Common myeloid progenitor, CD34-positive (primary cell): ENCODE results near the gene PTMS.
A peak's percentile ranks its signal among the peaks of the same experiment; 100 is the strongest.

Experiments used
- CTCF ChIA-PET: fragments of 350-600 bp; sonication (Branson Sonifier 250); formaldehyde crosslinking; loops from one replicate; lab custom pipeline; 2021; ENCODE audit warnings: antibody characterized with exemption; lab: Charles Lee
- POLR2A ChIA-PET: fragments of 350-600 bp; sonication (Branson Sonifier 250); formaldehyde crosslinking; loops from one replicate; lab custom pipeline; 2021; ENCODE audit warnings: antibody characterized with exemption; lab: Charles Lee
- DNase-seq, 3 donors: peaks; one replicate each; pipeline versions ENCODE4 v3.0.0 to v3.0.0-alpha.2; 2013
- H3K27ac ChIP-seq, 2 experiments: 1 replicate in 1 of 2; 2 replicates in 1 of 2; pipeline ENCODE4 v1.7.0; 2013; ENCODE audit warnings: inconsistent platforms in 2 of 2, low read length in 2 of 2, mild to moderate bottlenecking in 2 of 2, low read depth in 1 of 2, moderate library complexity in 1 of 2; ENCODE audit not compliant: severe bottlenecking in 2 of 2, insufficient read depth in 1 of 2, poor library complexity in 1 of 2
- H3K27me3 ChIP-seq, 5 experiments: replicated peaks in 2 of 5; 1 replicate in 3 of 5; 2 replicates in 2 of 5; pipeline versions ENCODE4 v1.6.1 to v1.7.0; 2013; ENCODE audit warnings: low read length in 4 of 5, mild to moderate bottlenecking in 2 of 5, moderate library complexity in 2 of 5, inconsistent platforms in 1 of 5; ENCODE audit not compliant: insufficient read depth in 5 of 5, control insufficient read depth in 4 of 5
- H3K36me3 ChIP-seq, 4 experiments: 1 replicate in 2 of 4; 2 replicates in 2 of 4; pipeline versions ENCODE4 v1.6.1 to v1.7.0; 2013; ENCODE audit warnings: low read length in 3 of 4, control low read depth in 1 of 4, mild to moderate bottlenecking in 1 of 4; ENCODE audit not compliant: control insufficient read depth in 4 of 4, insufficient read depth in 4 of 4
- H3K4me1 ChIP-seq, 4 experiments: 1 replicate in 3 of 4; 2 replicates in 1 of 4; pipeline versions ENCODE4 v1.6.1 to v1.7.1; 2013; ENCODE audit warnings: low read length in 3 of 4, mild to moderate bottlenecking in 3 of 4, control low read depth in 1 of 4, inconsistent platforms in 1 of 4, moderate library complexity in 1 of 4; ENCODE audit not compliant: control insufficient read depth in 4 of 4, insufficient read depth in 4 of 4; ENCODE audit errors: control extremely low read depth in 1 of 4
- H3K4me3 ChIP-seq, 7 experiments: 1 replicate in 4 of 7; 2 replicates in 3 of 7; pipeline versions ENCODE4 v1.5.1 to v1.7.0; 2013; ENCODE audit warnings: mild to moderate bottlenecking in 7 of 7, low read length in 6 of 7, moderate library complexity in 6 of 7, inconsistent platforms in 2 of 7, low read depth in 2 of 7, control low read depth in 1 of 7; ENCODE audit not compliant: insufficient read depth in 4 of 7, control insufficient read depth in 1 of 7; ENCODE audit errors: extremely low read depth in 1 of 7
- H3K9me3 ChIP-seq, 5 experiments: 1 replicate in 4 of 5; 2 replicates in 1 of 5; pipeline versions ENCODE4 v1.6.1 to v1.7.1; 2013; ENCODE audit warnings: low read length in 4 of 5, mild to moderate bottlenecking in 2 of 5, inconsistent platforms in 1 of 5, low read depth in 1 of 5, moderate library complexity in 1 of 5; ENCODE audit not compliant: control insufficient read depth in 4 of 5, insufficient read depth in 2 of 5; ENCODE audit errors: control extremely low read depth in 1 of 5
- WGBS: methylation state at CpG from one replicate; pipeline ENCODE4 v1.1.5; 2013; ENCODE audit not compliant: insufficient coverage; 5-methylcytosine and 5-hydroxymethylcytosine counted together

PTMS gene

DNA sequence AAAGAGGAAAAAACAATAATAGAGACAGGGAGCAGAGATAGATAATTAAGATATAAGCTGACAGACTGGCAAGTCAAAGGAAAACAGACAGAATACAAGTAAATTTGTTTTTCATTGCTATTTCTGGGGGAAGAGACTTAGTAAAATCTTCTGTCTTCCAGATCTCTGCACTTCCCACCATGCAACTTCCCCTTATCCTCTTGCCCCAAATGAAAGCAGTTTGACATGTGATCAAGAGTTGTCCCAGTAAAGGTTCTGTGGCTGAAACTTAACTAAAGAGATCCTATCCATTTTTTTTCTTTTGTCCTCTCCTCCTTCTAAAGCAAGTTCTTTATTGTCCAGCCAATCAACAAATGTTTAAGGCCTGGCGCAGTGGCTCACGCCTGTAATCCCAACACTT lies 11.8 kb upstream of the PTMS start:
- H3K4me3 ChIP-seq: no peak overlapping the region
- no peaks in the 10 kb centered on the region for H3K27me3 ChIP-seq
- CTCF ChIA-PET: interaction anchor here (0.6 to 10.5 kb wide), 27 partner anchors 8 to 353 kb away, joined by 3 to 237 read pairs (median 8); partner anchors contain the start of genes COPS7A, GPR162, LAG3 and P3H3
- H3K4me1 ChIP-seq: peaks cover 7 to 25% (median 24%) of the 10 kb centered on the region in 4 experiments
- 100% methylated on average over 1 of the region's 2 CpGs for WGBS
- H3K27ac ChIP-seq: peak overlapping the region in 1 of 2 experiments; percentile 19
- no peak for DNase-seq
- POLR2A ChIA-PET: interaction anchor here (1.5 to 2.0 kb wide), 3 partner anchors 24 to 97 kb away, joined by 4 to 10 read pairs (median 8); partner anchors contain the start of genes CDCA3, COPS7A and USP5
- no peaks in the 10 kb centered on the region for H3K9me3 ChIP-seq
- peaks cover 3 to 25% (median 19%) of the 10 kb centered on the region in 4 experiments for H3K36me3 ChIP-seq

DNA sequence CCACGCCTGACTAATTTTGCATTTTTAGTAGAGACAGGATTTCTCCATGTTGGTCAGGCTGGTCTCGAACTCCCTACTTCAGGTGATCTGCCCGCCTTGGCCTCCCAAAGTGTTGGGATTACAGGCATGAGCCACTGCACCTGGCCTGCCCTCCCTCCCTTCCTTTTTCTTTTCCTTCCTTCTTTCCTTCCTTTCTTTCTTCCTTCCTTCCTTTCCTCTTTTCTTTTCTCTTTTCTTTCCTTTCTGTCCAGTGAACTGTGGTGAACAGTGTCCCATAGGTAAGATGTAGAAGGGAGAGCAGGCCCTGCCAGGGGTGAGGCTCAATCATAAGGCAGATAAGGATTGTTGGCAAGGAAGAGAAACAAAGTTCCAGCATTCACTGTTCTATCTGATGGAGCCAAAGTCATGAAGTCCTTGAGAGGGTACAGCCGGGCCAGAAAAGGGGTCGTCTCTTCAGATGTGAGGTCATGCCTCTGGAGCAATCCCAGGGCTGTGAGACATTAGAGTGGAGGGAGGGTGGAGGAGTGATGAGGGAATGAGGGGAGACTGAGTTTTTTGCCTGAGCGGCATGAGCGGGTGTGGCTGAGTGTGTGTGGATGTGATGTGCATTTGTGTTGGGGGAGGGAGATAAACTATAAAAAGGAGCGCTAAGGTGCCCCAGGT lies 9.0 kb upstream of the PTMS start:
- POLR2A ChIA-PET: interaction anchor here (0.7 kb wide), 1 partner anchor 60 kb away, joined by 5 read pairs; no protein-coding TSS in a partner anchor

GRCh38 chr12:6758506-6759095 lies 7.6 kb upstream of the PTMS start:
- CTCF ChIA-PET: interaction anchor here (0.7 to 10.5 kb wide), 6 partner anchors 14 to 77 kb away, joined by 3 to 237 read pairs (median 4); partner anchors contain the start of genes LAG3 and PTMS

More for the DNA sequence above, 9.0 kb upstream of the PTMS start:
- 100% methylated on average over 6 of the region's 8 CpGs for WGBS
- H3K36me3 ChIP-seq: no peaks in the 10 kb centered on the region
- H3K4me1 ChIP-seq: peaks cover 7 to 18% (median 16%) of the 10 kb centered on the region in 4 experiments
- no peaks in the 10 kb centered on the region for H3K9me3 ChIP-seq
- no peak overlapping the region for H3K27ac ChIP-seq
- no peak for DNase-seq
- H3K27me3 ChIP-seq: no peaks in the 10 kb centered on the region
- CTCF ChIA-PET: interaction anchor here (1.6 to 10.5 kb wide), 2 partner anchors 15 to 78 kb away, joined by 5 to 237 read pairs; partner anchors contain the start of genes LAG3 and PTMS
- no peak overlapping the region for H3K4me3 ChIP-seq

GRCh38 chr12:6759741-6760140 lies 6.4 kb upstream of the PTMS start:
- POLR2A ChIA-PET: no interaction called here

More at GRCh38 chr12:6758506-6759095, 7.6 kb upstream of the PTMS start:
- WGBS: 88% methylated on average over 9 of the region's 9 CpGs
- H3K9me3 ChIP-seq: no peaks in the 10 kb centered on the region
- H3K4me1 ChIP-seq: peaks cover 7 to 10% (median 9%) of the 10 kb centered on the region in 4 experiments
- no peak for DNase-seq
- no peaks in the 10 kb centered on the region for H3K27me3 ChIP-seq
- no peak overlapping the region for H3K4me3 ChIP-seq
- POLR2A ChIA-PET: no interaction called here
- no peak overlapping the region for H3K27ac ChIP-seq
- no peaks in the 10 kb centered on the region for H3K36me3 ChIP-seq

GRCh38 chr12:6763380-6763779 lies 2.8 kb upstream of the PTMS start:
- WGBS: no CpG with 5 or more reads among the region's 4 CpGs
- ChIA-PET CTCF (interaction anchor here (1.1 to 2.0 kb wide), 4 partner anchors 8 to 59 kb away, joined by 4 read pairs; partner anchors contain the start of genes GPR162 and MLF2), POLR2A (interaction anchor here (1.1 kb wide), 1 partner anchor 11 kb away, joined by 3 read pairs; the partner anchor contains the start of gene MLF2)
- no peaks in the 10 kb centered on the region for H3K9me3 ChIP-seq
- peaks cover 8 to 36% (median 26%) of the 10 kb centered on the region in 4 experiments for H3K4me1 ChIP-seq
- H3K36me3 ChIP-seq: no peaks in the 10 kb centered on the region
- DNase-seq: no peak
- no peak overlapping the region for H3K4me3 ChIP-seq
- no peak overlapping the region for H3K27ac ChIP-seq
- H3K27me3 ChIP-seq: peaks cover 0 to 16% (median 0%) of the 10 kb centered on the region in 5 experiments

More at GRCh38 chr12:6759741-6760140, 6.4 kb upstream of the PTMS start:
- WGBS: 100% methylated on average over 5 of the region's 5 CpGs
- Histone ChIP-seq H3K27me3 (no peaks in the 10 kb centered on the region), H3K4me1 (peaks cover 0 to 14% (median 7%) of the 10 kb centered on the region in 4 experiments), H3K27ac (no peak overlapping the region), H3K36me3 (no peaks in the 10 kb centered on the region), H3K4me3 (no peak overlapping the region), H3K9me3 (no peaks in the 10 kb centered on the region)
- CTCF ChIA-PET: interaction anchor here (0.6 to 10.5 kb wide), 12 partner anchors 12 to 221 kb away, joined by 3 to 237 read pairs (median 3); partner anchors contain the start of genes CD4, GPR162, LAG3 and PTMS
- DNase-seq: no peak

DNA sequence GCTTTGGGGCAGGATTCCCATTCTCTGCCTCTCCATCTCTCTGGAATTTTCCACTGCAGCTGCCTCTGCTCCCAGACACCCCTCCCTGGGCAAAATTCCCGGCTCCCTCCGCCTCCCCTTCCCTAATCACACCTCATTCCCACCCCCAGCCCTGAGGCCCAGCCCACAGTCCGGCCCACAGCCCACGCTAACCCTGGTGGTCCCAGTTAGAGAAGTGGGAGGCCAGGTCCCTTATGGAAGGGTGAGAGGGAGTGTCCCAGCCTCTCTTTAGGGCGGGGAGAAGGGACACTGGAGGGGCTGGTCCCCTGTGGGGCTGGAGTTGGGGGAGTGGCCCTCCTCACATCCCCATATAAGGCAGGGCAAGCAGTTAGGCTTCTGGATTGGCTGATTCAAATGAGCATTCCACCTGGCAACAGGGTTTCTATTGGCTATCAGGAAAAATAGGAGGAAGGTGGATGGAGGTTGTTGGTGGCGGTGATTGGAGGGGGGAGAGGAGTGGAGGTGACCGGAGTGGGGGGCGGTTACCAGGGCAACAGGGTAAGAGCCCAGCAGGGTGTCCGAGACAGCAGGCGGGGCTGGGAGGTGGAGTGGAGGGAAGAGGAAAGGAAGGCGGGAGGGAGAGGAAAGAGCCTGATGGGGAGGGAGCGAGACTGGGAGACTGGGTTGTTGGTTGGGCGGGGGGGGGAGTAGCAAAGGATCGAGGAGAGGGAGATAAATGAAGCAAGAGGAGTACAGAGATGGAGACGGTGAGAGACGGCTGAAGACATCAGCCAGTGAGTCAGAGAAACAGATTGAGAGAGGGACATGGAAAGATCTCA lies 1.9 kb upstream of the PTMS start:
- peak overlapping the region in 1 of 2 experiments; percentile 64 for H3K27ac ChIP-seq
- peak; percentile 92 to 96 (median 95) for DNase-seq
- peaks cover 0 to 16% (median 0%) of the 10 kb centered on the region in 5 experiments for H3K27me3 ChIP-seq
- H3K4me3 ChIP-seq: peak overlapping the region in 5 of 7 experiments; percentile 10 to 71 (median 48)
- ChIA-PET CTCF (interaction anchor here (1.1 to 15.2 kb wide), 5 partner anchors 8 to 58 kb away, joined by 4 to 237 read pairs (median 4); partner anchors contain the start of genes GPR162 and MLF2), POLR2A (interaction anchor here (0.6 to 1.1 kb wide), 3 partner anchors 9 to 529 kb away, joined by 3 to 5 read pairs (median 3); partner anchors contain the start of gene MLF2)
- 2% methylated on average over 12 of the region's 16 CpGs for WGBS
- no peaks in the 10 kb centered on the region for H3K9me3 ChIP-seq
- no peaks in the 10 kb centered on the region for H3K36me3 ChIP-seq
- peaks cover 8 to 44% (median 31%) of the 10 kb centered on the region in 4 experiments for H3K4me1 ChIP-seq
